ENCODE results near the gene MCM3AP.

GRCh38 chr21:46254208-46254975, 31.0 kb downstream of the MCM3AP start:
- no peak for TF ChIP-seq POLR2AphosphoS5 (IDR thresholded peaks at IDR 0.05; ENCODE audit: borderline replicate concordance, low read depth, low read length)
- TF ChIP-seq EZH2 (IDR thresholded peaks at IDR 0.05): no peak

Measured in SK-N-MC (cell line).